GM23338 (cell line): ENCODE results near the gene ACSBG1. TPM values are rescaled to one million over a fixed set of nuclear protein-coding genes. Genes with fewer than 3 reads are reported as not detected.
A peak's percentile ranks its signal among the peaks of the same experiment; 100 is the strongest.

Source experiments
- ATAC-seq: fragments of 200-7000 bp; cut with Tn5 transposase; 3 replicates; pipeline ENCODE4 v1.9.1; 2020
- DNase-seq: peaks from one replicate; pipeline ENCODE4 v3.0.0-alpha.2; 2015; ENCODE audit warnings: low spot score
- H2AFZ ChIP-seq: fragments of 200-600 bp; sonication (generic); 2 replicates; pipeline ENCODE4 v1.8.0; 2016; ENCODE audit warnings: antibody characterized with exemption, mild to moderate bottlenecking, moderate library complexity
- H3F3A ChIP-seq: fragments of 200-600 bp; sonication (generic); replicated peaks from 2 replicates; pipeline ENCODE4 v1.8.0; 2017; ENCODE audit warnings: antibody characterized with exemption, mixed run types, low read depth
- H3K27ac ChIP-seq: fragments of 200-600 bp; sonication (generic); 2 replicates; pipeline ENCODE4 v1.6.1; 2016; ENCODE audit warnings: low read depth
- H3K27me3 ChIP-seq: fragments of 200-600 bp; sonication (generic); 2 replicates; pipeline ENCODE4 v1.8.0; 2016; ENCODE audit warnings: mild to moderate bottlenecking, mixed run types, moderate library complexity; ENCODE audit not compliant: insufficient read depth
- H3K36me3 ChIP-seq: fragments of 200-600 bp; sonication (generic); 2 replicates; pipeline ENCODE4 v1.8.0; 2016; ENCODE audit warnings: mild to moderate bottlenecking; ENCODE audit not compliant: insufficient read depth
- H3K4me1 ChIP-seq: fragments of 200-600 bp; sonication (generic); 2 replicates; pipeline ENCODE4 v1.8.0; 2016; ENCODE audit warnings: mild to moderate bottlenecking, moderate library complexity; ENCODE audit not compliant: insufficient read depth
- H3K4me2 ChIP-seq: fragments of 200-600 bp; sonication (generic); 2 replicates; pipeline ENCODE4 v1.7.1; 2017; ENCODE audit warnings: mixed run types
- H3K4me3 ChIP-seq: fragments of 200-600 bp; sonication (generic); 2 replicates; pipeline ENCODE4 v1.6.1; 2016; ENCODE audit warnings: mixed run types
- H3K79me2 ChIP-seq: fragments of 200-600 bp; sonication (generic); replicated peaks from 2 replicates; pipeline ENCODE4 v1.8.0; 2017; ENCODE audit warnings: mild to moderate bottlenecking; ENCODE audit not compliant: insufficient read depth
- H3K9me2 ChIP-seq: fragments of 200-600 bp; sonication (generic); 2 replicates; pipeline ENCODE4 v1.8.0; 2017; ENCODE audit not compliant: insufficient read depth
- H4K20me1 ChIP-seq: fragments of 200-600 bp; sonication (generic); replicated peaks from 2 replicates; pipeline ENCODE4 v1.8.0; 2017; ENCODE audit warnings: mild to moderate bottlenecking; ENCODE audit not compliant: insufficient read depth
- H3K27ac Mint-ChIP-seq: 2 replicates; pipeline ENCODE4 v1.8.0; 2020; ENCODE audit warnings: inconsistent platforms, mild to moderate bottlenecking, moderate library complexity, mixed read lengths
- H3K27me3 Mint-ChIP-seq: 3 replicates; pipeline ENCODE4 v1.8.0; 2022; ENCODE audit warnings: low read depth, mild to moderate bottlenecking, moderate library complexity, mixed read lengths, inconsistent platforms; ENCODE audit not compliant: insufficient read depth, poor library complexity
- H3K36me3 Mint-ChIP-seq: 3 replicates; pipeline ENCODE4 v1.8.0; 2021; ENCODE audit warnings: low read depth, mild to moderate bottlenecking, inconsistent platforms, moderate library complexity, mixed read lengths
- H3K4me1 Mint-ChIP-seq: 3 replicates; pipeline ENCODE4 v1.8.0; 2020; ENCODE audit warnings: mild to moderate bottlenecking, inconsistent platforms, mixed read lengths
- H3K4me3 Mint-ChIP-seq: 3 replicates; pipeline ENCODE4 v1.8.0; 2021; ENCODE audit warnings: moderate library complexity, mild to moderate bottlenecking, inconsistent platforms, mixed read lengths
- H3K9me3 Mint-ChIP-seq: 3 replicates; pipeline ENCODE4 v1.8.0; 2020; ENCODE audit warnings: moderate library complexity, mild to moderate bottlenecking, inconsistent platforms, mixed read lengths
- CREB1 ChIP-seq: fragments of 250-450 bp; sonication (Bioruptor Pico); IDR thresholded peaks from 2 replicates; pipeline ENCODE4 v1.5.0; 2020; ENCODE audit warnings: low read depth, mild to moderate bottlenecking, moderate library complexity
- EZH2 ChIP-seq: fragments of 200-600 bp; sonication (generic); IDR thresholded peaks from one replicate; pipeline ENCODE4 v1.8.0; 2017; ENCODE audit warnings: antibody characterized with exemption, mild to moderate bottlenecking, low read depth; ENCODE audit not compliant: unreplicated experiment
- EZH2phosphoT487 ChIP-seq: fragments of 200-600 bp; sonication (generic); IDR thresholded peaks from one replicate; pipeline ENCODE4 v1.8.1; 2018; ENCODE audit warnings: antibody characterized with exemption; ENCODE audit not compliant: unreplicated experiment
- JUNB ChIP-seq: IDR thresholded peaks from one replicate; pipeline ENCODE4 v1.6.1; 2016; ENCODE audit warnings: antibody characterized with exemption; ENCODE audit not compliant: unreplicated experiment
- NANOG ChIP-seq: IDR thresholded peaks from 2 replicates; pipeline ENCODE4 v1.6.1; 2016; ENCODE audit warnings: antibody characterized with exemption, borderline replicate concordance
- POLR2AphosphoS5 ChIP-seq: IDR thresholded peaks from 2 replicates; pipeline ENCODE4 v1.6.1; 2016; ENCODE audit warnings: antibody characterized with exemption, low read depth
- STAT1 ChIP-seq: IDR thresholded peaks from one replicate; pipeline ENCODE4 v1.6.1; 2016; ENCODE audit warnings: antibody characterized with exemption; ENCODE audit not compliant: unreplicated experiment
- ZNF114 ChIP-seq: fragments of 250-450 bp; sonication (Bioruptor Pico); IDR thresholded peaks from 2 replicates; pipeline ENCODE4 v1.5.0; 2020; ENCODE audit warnings: mild to moderate bottlenecking, moderate library complexity
- ZNF331 ChIP-seq: fragments of 250-450 bp; sonication (Bioruptor Pico); IDR thresholded peaks from 2 replicates; pipeline ENCODE4 v1.5.0; 2020; ENCODE audit warnings: low read depth, mild to moderate bottlenecking, moderate library complexity
- polyA plus RNA-seq: library from polyadenylated mRNA; unstranded; fragments of >200 nt; fragmentation: Nextera tagmentation; extraction: Ambion mirVana; gene quantifications from 2 replicates; pipeline ENCODE4 v1.2.1, GENCODE V29; 2016
- total RNA-seq: library from RNA; depleted of rRNA; stranded (reverse); fragments of >200 nt; shearing (Covaris generic); gene quantifications from 2 replicates; pipeline ENCODE4 v1.2.3, GENCODE V29; 2014
- TF ChIP-seq, protein P1 (sequence below): fragments of 250-450 bp; sonication (Bioruptor Pico); IDR thresholded peaks from 2 replicates; pipeline ENCODE4 v1.5.0; 2020; ENCODE audit warnings: mild to moderate bottlenecking, moderate library complexity
- TF ChIP-seq, protein P2 (sequence below), 2 experiments: fragments of 200-600 bp in 1 of 2; sonication (generic) in 1 of 2; conservative IDR thresholded peaks; 2 replicates each; pipeline versions ENCODE4 v1.5.1 to v1.6.1; 2016 to 2017; ENCODE audit warnings: antibody characterized with exemption in 2 of 2, low read depth in 2 of 2, mild to moderate bottlenecking in 2 of 2, moderate library complexity in 1 of 2
- TF ChIP-seq, protein P3 (sequence below): IDR thresholded peaks from 2 replicates; pipeline ENCODE4 v1.6.1; 2016; ENCODE audit warnings: antibody characterized with exemption
- TF ChIP-seq, protein P4 (sequence below): IDR thresholded peaks from one replicate; pipeline ENCODE4 v1.6.1; 2018; ENCODE audit warnings: antibody characterized with exemption; ENCODE audit not compliant: unreplicated experiment

ACSBG1 gene
- total and polyA plus RNA-seq, 2 experiments from 2014 or later, result 1.9 to 10.0 TPM

DNA sequence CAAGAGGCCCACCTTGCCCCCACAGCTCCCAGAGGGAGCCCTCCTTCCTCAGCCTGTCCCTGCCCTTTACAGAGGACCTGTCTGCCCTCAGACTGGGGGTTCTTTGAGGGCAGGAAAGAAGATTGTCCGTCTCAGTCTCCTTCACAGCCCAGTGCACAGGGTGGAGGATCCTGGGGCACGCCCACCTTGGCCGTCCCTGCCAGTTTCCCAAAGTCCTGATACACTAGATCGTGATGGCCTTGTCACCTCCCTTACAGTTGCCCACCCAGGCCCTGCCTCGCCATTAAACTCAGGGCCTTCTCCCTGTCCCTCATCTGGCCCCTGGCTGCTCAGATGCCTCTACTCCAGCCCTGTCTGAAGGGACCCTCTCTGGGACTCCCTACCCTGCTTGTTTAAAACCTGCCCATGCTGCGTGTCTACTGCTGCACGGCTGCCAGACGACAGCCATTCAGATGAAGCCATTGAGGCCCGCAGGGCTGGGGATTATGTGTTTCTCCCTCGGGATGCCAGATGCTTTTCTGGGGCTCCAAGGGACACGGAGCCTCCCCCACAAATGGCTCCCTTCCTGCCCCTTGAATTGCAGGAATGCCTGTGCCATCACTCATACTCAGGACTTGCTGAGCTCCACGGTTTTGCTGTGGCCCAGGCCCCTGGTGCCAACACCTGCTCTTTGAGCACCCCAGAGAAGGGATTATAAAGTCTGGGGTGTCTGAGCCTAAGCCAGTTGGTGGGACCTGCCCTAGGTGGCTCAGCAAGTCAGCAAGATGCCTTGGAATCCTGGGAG lies 27.8 kb downstream of the ACSBG1 start:
- TF ChIP-seq, protein P1, sequence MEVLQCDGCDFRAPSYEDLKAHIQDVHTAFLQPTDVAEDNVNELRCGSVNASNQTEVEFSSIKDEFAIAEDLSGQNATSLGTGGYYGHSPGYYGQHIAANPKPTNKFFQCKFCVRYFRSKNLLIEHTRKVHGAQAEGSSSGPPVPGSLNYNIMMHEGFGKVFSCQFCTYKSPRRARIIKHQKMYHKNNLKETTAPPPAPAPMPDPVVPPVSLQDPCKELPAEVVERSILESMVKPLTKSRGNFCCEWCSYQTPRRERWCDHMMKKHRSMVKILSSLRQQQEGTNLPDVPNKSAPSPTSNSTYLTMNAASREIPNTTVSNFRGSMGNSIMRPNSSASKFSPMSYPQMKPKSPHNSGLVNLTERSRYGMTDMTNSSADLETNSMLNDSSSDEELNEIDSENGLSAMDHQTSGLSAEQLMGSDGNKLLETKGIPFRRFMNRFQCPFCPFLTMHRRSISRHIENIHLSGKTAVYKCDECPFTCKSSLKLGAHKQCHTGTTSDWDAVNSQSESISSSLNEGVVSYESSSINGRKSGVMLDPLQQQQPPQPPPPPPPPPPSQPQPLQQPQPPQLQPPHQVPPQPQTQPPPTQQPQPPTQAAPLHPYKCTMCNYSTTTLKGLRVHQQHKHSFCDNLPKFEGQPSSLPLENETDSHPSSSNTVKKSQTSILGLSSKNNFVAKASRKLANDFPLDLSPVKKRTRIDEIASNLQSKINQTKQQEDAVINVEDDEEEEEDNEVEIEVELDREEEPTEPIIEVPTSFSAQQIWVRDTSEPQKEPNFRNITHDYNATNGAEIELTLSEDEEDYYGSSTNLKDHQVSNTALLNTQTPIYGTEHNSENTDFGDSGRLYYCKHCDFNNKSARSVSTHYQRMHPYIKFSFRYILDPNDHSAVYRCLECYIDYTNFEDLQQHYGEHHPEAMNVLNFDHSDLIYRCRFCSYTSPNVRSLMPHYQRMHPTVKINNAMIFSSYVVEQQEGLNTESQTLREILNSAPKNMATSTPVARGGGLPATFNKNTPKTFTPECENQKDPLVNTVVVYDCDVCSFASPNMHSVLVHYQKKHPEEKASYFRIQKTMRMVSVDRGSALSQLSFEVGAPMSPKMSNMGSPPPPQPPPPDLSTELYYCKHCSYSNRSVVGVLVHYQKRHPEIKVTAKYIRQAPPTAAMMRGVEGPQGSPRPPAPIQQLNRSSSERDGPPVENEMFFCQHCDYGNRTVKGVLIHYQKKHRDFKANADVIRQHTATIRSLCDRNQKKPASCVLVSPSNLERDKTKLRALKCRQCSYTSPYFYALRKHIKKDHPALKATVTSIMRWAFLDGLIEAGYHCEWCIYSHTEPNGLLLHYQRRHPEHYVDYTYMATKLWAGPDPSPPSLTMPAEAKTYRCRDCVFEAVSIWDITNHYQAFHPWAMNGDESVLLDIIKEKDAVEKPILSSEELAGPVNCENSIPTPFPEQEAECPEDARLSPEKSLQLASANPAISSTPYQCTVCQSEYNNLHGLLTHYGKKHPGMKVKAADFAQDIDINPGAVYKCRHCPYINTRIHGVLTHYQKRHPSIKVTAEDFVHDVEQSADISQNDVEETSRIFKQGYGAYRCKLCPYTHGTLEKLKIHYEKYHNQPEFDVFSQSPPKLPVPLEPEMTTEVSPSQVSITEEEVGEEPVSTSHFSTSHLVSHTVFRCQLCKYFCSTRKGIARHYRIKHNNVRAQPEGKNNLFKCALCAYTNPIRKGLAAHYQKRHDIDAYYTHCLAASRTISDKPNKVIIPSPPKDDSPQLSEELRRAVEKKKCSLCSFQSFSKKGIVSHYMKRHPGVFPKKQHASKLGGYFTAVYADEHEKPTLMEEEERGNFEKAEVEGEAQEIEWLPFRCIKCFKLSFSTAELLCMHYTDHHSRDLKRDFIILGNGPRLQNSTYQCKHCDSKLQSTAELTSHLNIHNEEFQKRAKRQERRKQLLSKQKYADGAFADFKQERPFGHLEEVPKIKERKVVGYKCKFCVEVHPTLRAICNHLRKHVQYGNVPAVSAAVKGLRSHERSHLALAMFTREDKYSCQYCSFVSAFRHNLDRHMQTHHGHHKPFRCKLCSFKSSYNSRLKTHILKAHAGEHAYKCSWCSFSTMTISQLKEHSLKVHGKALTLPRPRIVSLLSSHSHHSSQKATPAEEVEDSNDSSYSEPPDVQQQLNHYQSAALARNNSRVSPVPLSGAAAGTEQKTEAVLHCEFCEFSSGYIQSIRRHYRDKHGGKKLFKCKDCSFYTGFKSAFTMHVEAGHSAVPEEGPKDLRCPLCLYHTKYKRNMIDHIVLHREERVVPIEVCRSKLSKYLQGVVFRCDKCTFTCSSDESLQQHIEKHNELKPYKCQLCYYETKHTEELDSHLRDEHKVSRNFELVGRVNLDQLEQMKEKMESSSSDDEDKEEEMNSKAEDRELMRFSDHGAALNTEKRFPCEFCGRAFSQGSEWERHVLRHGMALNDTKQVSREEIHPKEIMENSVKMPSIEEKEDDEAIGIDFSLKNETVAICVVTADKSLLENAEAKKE (CRISPR knock-in tag), result no peak
- TF ChIP-seq NANOG (no peak), STAT1 (no peak), ZNF331 (CRISPR knock-in tag) (no peak), EZH2 (no peak), EZH2phosphoT487 (no peak), CREB1 (CRISPR knock-in tag) (no peak), ZNF114 (CRISPR knock-in tag) (no peak), JUNB (no peak), POLR2AphosphoS5 (no peak)
- TF ChIP-seq, protein P2, sequence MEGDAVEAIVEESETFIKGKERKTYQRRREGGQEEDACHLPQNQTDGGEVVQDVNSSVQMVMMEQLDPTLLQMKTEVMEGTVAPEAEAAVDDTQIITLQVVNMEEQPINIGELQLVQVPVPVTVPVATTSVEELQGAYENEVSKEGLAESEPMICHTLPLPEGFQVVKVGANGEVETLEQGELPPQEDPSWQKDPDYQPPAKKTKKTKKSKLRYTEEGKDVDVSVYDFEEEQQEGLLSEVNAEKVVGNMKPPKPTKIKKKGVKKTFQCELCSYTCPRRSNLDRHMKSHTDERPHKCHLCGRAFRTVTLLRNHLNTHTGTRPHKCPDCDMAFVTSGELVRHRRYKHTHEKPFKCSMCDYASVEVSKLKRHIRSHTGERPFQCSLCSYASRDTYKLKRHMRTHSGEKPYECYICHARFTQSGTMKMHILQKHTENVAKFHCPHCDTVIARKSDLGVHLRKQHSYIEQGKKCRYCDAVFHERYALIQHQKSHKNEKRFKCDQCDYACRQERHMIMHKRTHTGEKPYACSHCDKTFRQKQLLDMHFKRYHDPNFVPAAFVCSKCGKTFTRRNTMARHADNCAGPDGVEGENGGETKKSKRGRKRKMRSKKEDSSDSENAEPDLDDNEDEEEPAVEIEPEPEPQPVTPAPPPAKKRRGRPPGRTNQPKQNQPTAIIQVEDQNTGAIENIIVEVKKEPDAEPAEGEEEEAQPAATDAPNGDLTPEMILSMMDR (conservative IDR thresholded peaks at IDR 0.05; ENCODE audit: low read depth in 2 of 2), result no peak
- TF ChIP-seq, protein P3, sequence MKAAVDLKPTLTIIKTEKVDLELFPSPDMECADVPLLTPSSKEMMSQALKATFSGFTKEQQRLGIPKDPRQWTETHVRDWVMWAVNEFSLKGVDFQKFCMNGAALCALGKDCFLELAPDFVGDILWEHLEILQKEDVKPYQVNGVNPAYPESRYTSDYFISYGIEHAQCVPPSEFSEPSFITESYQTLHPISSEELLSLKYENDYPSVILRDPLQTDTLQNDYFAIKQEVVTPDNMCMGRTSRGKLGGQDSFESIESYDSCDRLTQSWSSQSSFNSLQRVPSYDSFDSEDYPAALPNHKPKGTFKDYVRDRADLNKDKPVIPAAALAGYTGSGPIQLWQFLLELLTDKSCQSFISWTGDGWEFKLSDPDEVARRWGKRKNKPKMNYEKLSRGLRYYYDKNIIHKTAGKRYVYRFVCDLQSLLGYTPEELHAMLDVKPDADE, result no peak
- TF ChIP-seq, protein P4, sequence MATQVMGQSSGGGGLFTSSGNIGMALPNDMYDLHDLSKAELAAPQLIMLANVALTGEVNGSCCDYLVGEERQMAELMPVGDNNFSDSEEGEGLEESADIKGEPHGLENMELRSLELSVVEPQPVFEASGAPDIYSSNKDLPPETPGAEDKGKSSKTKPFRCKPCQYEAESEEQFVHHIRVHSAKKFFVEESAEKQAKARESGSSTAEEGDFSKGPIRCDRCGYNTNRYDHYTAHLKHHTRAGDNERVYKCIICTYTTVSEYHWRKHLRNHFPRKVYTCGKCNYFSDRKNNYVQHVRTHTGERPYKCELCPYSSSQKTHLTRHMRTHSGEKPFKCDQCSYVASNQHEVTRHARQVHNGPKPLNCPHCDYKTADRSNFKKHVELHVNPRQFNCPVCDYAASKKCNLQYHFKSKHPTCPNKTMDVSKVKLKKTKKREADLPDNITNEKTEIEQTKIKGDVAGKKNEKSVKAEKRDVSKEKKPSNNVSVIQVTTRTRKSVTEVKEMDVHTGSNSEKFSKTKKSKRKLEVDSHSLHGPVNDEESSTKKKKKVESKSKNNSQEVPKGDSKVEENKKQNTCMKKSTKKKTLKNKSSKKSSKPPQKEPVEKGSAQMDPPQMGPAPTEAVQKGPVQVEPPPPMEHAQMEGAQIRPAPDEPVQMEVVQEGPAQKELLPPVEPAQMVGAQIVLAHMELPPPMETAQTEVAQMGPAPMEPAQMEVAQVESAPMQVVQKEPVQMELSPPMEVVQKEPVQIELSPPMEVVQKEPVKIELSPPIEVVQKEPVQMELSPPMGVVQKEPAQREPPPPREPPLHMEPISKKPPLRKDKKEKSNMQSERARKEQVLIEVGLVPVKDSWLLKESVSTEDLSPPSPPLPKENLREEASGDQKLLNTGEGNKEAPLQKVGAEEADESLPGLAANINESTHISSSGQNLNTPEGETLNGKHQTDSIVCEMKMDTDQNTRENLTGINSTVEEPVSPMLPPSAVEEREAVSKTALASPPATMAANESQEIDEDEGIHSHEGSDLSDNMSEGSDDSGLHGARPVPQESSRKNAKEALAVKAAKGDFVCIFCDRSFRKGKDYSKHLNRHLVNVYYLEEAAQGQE, result no peak
- Histone ChIP-seq H3F3A (no peaks in the 10 kb centered on the region), H3K4me1 (no peaks in the 10 kb centered on the region), H3K27me3 (no peaks in the 10 kb centered on the region), H3K9me2 (no peaks in the 10 kb centered on the region), H3K79me2 (no peaks in the 10 kb centered on the region), H4K20me1 (no peaks in the 10 kb centered on the region), H3K4me2 (no peak overlapping the region), H2AFZ (no peak overlapping the region), H3K27ac (no peak overlapping the region), H3K4me3 (no peak overlapping the region), H3K36me3 (no peaks in the 10 kb centered on the region)
- Mint-ChIP-seq H3K9me3 (no peaks in the 10 kb centered on the region), H3K27me3 (peaks cover 7% of the 10 kb centered on the region), H3K4me3 (no peak overlapping the region), H3K27ac (peak overlapping the region; percentile 56), H3K36me3 (no peaks in the 10 kb centered on the region), H3K4me1 (peaks cover 7% of the 10 kb centered on the region)
- no peak for ATAC-seq
- DNase-seq, result no peak
